Bronchial epithelial cell (primary cell): ENCODE results near the gene STARD13. TPM values are rescaled to one million over a fixed set of nuclear protein-coding genes. Genes with fewer than 3 reads are reported as not detected.

ENCODE experiments used
- DNase-seq: peaks from one replicate; pipeline ENCODE4 v3.0.0-alpha.2; 2010; ENCODE audit warnings: low read depth
- FAIRE-seq: peaks from 2 replicates; lab custom pipeline; 2011; peaks lifted over from hg19 to GRCh38; lab: Jason Lieb, UNC
- H3K27me3 ChIP-seq: 2 replicates; pipeline ENCODE4 v1.5.1; 2011; ENCODE audit warnings: low read length; ENCODE audit not compliant: control insufficient read depth, insufficient read depth
- H3K36me3 ChIP-seq: 2 replicates; pipeline ENCODE4 v1.5.1; 2011; ENCODE audit warnings: low read length; ENCODE audit not compliant: control insufficient read depth, insufficient read depth
- H3K4me3 ChIP-seq: 2 replicates; pipeline ENCODE4 v1.5.1; 2011; ENCODE audit warnings: mild to moderate bottlenecking, low read depth, low read length, control low read depth
- CTCF ChIP-seq: IDR thresholded peaks from 2 replicates; pipeline ENCODE4 v1.5.1; 2011; ENCODE audit warnings: mild to moderate bottlenecking, moderate library complexity, low read length, control low read depth, inconsistent platforms; ENCODE audit not compliant: insufficient read depth, severe bottlenecking
- total RNA-seq: library from RNA; depleted of rRNA; stranded (reverse); fragments of >200 nt; gene quantifications from 2 replicates; pipeline ENCODE4 v1.2.1, GENCODE V29; 2014

The STARD13 gene
- total RNA-seq, 1 donor from 2014 or later, result 2.1 TPM

- no peak for TF ChIP-seq CTCF
- H3K36me3 ChIP-seq, result peaks cover 4% of the 10 kb centered on the region
- FAIRE-seq, result no peak
- DNase-seq, result no peak
- no peaks in the 10 kb centered on the region for H3K27me3 ChIP-seq
- no peak overlapping the region for H3K4me3 ChIP-seq
These were observed 175.2 kb downstream of the STARD13 start for GRCh38 chr13:33110386-33110712.

GRCh38 chr13:33109801-33110200, 175.8 kb downstream of the STARD13 start:
- Histone ChIP-seq H3K4me3 (no peak overlapping the region), H3K27me3 (no peaks in the 10 kb centered on the region), H3K36me3 (peaks cover 4% of the 10 kb centered on the region)
- no peak for TF ChIP-seq CTCF
- no peak for FAIRE-seq
- DNase-seq, result no peak

- no peak overlapping the region for H3K4me3 ChIP-seq
- no peak for TF ChIP-seq CTCF
- no peak for FAIRE-seq
- DNase-seq, result no peak
- no peaks in the 10 kb centered on the region for H3K27me3 ChIP-seq
- H3K36me3 ChIP-seq, result peaks cover 4% of the 10 kb centered on the region
These were observed 176.3 kb downstream of the STARD13 start for GRCh38 chr13:33109271-33109697.

GRCh38 chr13:33108620-33109019, 176.9 kb downstream of the STARD13 start:
- no peak for FAIRE-seq
- Histone ChIP-seq H3K36me3 (peaks cover 4% of the 10 kb centered on the region), H3K27me3 (no peaks in the 10 kb centered on the region), H3K4me3 (no peak overlapping the region)
- TF ChIP-seq CTCF, result no peak
- no peak for DNase-seq

GRCh38 chr13:33107361-33107760, 178.2 kb downstream of the STARD13 start:
- Histone ChIP-seq H3K4me3 (no peak overlapping the region), H3K36me3 (peaks cover 1% of the 10 kb centered on the region), H3K27me3 (no peaks in the 10 kb centered on the region)
- no peak for TF ChIP-seq CTCF
- DNase-seq (no peak), FAIRE-seq (no peak)

GRCh38 chr13:33106656-33107360, 178.7 kb downstream of the STARD13 start:
- no peaks in the 10 kb centered on the region for H3K27me3 ChIP-seq
- TF ChIP-seq CTCF, result no peak
- FAIRE-seq (no peak), DNase-seq (no peak)
- H3K36me3 ChIP-seq, result peaks cover 1% of the 10 kb centered on the region
- no peak overlapping the region for H3K4me3 ChIP-seq
